Transverse colon (tissue), 4 donors: ENCODE results near the gene IKZF3. TPM values are rescaled to one million over a fixed set of nuclear protein-coding genes. Genes with fewer than 3 reads are reported as not detected.

ENCODE experiments used
- DNase-seq: peaks from one replicate; pipeline ENCODE4 v3.0.0-alpha.2; 2019
- H3K27ac ChIP-seq, 4 donors: fragments of 200-600 bp; sonication (generic); 2 replicates each; pipeline ENCODE4 v1.5.1; 2016 to 2018; ENCODE audit warnings: inconsistent platforms in 4 of 4
- H3K27me3 ChIP-seq: fragments of 200-600 bp; sonication (generic); 2 replicates; pipeline ENCODE4 v1.5.1; 2017; ENCODE audit warnings: inconsistent platforms
- H3K36me3 ChIP-seq, 4 donors: fragments of 200-600 bp; sonication (generic); 2 replicates each; pipeline ENCODE4 v1.5.1; 2017 to 2019; ENCODE audit warnings: inconsistent platforms in 4 of 4
- H3K4me1 ChIP-seq, 4 donors: fragments of 200-600 bp; sonication (generic); 2 replicates each; pipeline ENCODE4 v1.5.1; 2017 to 2020; ENCODE audit warnings: inconsistent platforms in 4 of 4
- H3K4me3 ChIP-seq, 4 donors: fragments of 200-600 bp; sonication (generic); 1 replicate in 1 of 4; 2 replicates in 3 of 4; pipeline versions ENCODE4 v1.5.1 to v1.6.1; 2017 to 2019; ENCODE audit warnings: inconsistent platforms in 4 of 4
- H3K9me3 ChIP-seq, 2 donors: fragments of 200-600 bp; sonication (generic); 2 replicates each; pipeline ENCODE4 v1.5.1; 2017 to 2019; ENCODE audit warnings: inconsistent platforms in 2 of 2
- CTCF ChIP-seq, 5 experiments: fragments of 200-600 bp in 3 of 5; fragments of 450-650 bp in 2 of 5; sonication (generic) in 3 of 5; IDR thresholded peaks; 1 replicate in 2 of 5; 2 replicates in 3 of 5; pipeline ENCODE4 v1.5.1; 2016 to 2017; ENCODE audit warnings: antibody characterized with exemption in 5 of 5, inconsistent platforms in 3 of 5, mild to moderate bottlenecking in 2 of 5, moderate library complexity in 1 of 5
- EP300 ChIP-seq: sonication (generic); formaldehyde crosslinking; IDR thresholded peaks from one replicate; pipeline ENCODE4 v1.6.1; 2017; ENCODE audit warnings: antibody characterized with exemption, low read depth
- POLR2A ChIP-seq: fragments of 450-650 bp; IDR thresholded peaks from one replicate; pipeline ENCODE4 v1.6.1; 2016; ENCODE audit warnings: antibody characterized with exemption, mild to moderate bottlenecking, moderate library complexity
- POLR2AphosphoS5 ChIP-seq, 3 donors: sonication (generic); formaldehyde crosslinking; IDR thresholded peaks; one replicate each; pipeline ENCODE4 v1.6.1; 2016; ENCODE audit warnings: antibody characterized with exemption in 3 of 3
- WGBS, 2 donors: methylation state at CpG; one replicate each; pipeline ENCODE4 v1.1.5; 2018; ENCODE audit warnings: low coverage in 1 of 2; 5-methylcytosine and 5-hydroxymethylcytosine counted together
- in situ Hi-C, 4 donors: fragments of 200-750 bp; cut with MboI; loops; one replicate each; pipeline versions ENCODE4 v1.15.0 to v1.15.1; 2017; ENCODE audit warnings: low sequenced_read_pairs in 3 of 4, low pct_ligation_motif_present in 1 of 4, low pct_unique_long_range_greater_than_20kb in 1 of 4
- intact Hi-C: fragments of 100-400 bp; cut with DNase I; formaldehyde crosslinking; loops from one replicate; pipeline ENCODE4 v1.15.1; 2023; ENCODE audit warnings: low total_unique reads
- total RNA-seq, 4 donors: library from RNA; depleted of rRNA; stranded (reverse); fragments of >200 nt; gene quantifications; one replicate each; pipeline ENCODE4 v1.1.0, GENCODE V29; 2016

IKZF3 gene
- total RNA-seq, 4 donors from 2014 or later: 2.2 to 13.5 (median 3.0) TPM

GRCh38 chr17:39848600-39848999 is 15.5 kb downstream of the IKZF3 start:
- intact Hi-C loops (no loop called here), in situ Hi-C loops (no loop called here)
- H3K36me3 ChIP-seq: no peaks in the 10 kb centered on the region
- 73 to 80% methylated on average over 2 to 4 of the region's 4 CpGs for WGBS, 2 donors
- peaks cover 43% of the 10 kb centered on the region for H3K27me3 ChIP-seq
- no peaks in the 10 kb centered on the region for H3K4me1 ChIP-seq
- no peak for TF ChIP-seq CTCF (IDR thresholded peaks at IDR 0.05)
- no peak for TF ChIP-seq EP300
- no peak for TF ChIP-seq POLR2AphosphoS5 (IDR thresholded peaks at IDR 0.05)
- TF ChIP-seq POLR2A: no peak
- H3K4me3 ChIP-seq: no peak overlapping the region
- DNase-seq: no peak
- H3K27ac ChIP-seq: no peak overlapping the region
- H3K9me3 ChIP-seq: no peaks in the 10 kb centered on the region

- DNase-seq: no peak
- H3K36me3 ChIP-seq: no peaks in the 10 kb centered on the region
- H3K27me3 ChIP-seq: peaks cover 49% of the 10 kb centered on the region
- 63 to 70% methylated on average over 4 of the region's 4 CpGs for WGBS, 2 donors
- intact Hi-C loops: no loop called here
- H3K9me3 ChIP-seq: no peaks in the 10 kb centered on the region
- in situ Hi-C loops: no loop called here
- no peak overlapping the region for H3K4me3 ChIP-seq
- TF ChIP-seq CTCF (IDR thresholded peaks at IDR 0.05) (no peak), EP300 (no peak), POLR2A (no peak)
- H3K27ac ChIP-seq: no peak overlapping the region
- no peaks in the 10 kb centered on the region for H3K4me1 ChIP-seq
Observed at GRCh38 chr17:39846205-39846604, 17.9 kb downstream of the IKZF3 start.

GRCh38 chr17:39845052-39845846 is 18.9 kb downstream of the IKZF3 start:
- H3K4me1 ChIP-seq: no peaks in the 10 kb centered on the region
- intact Hi-C loops: no loop called here
- H3K36me3 ChIP-seq: no peaks in the 10 kb centered on the region
- no peak overlapping the region for H3K27ac ChIP-seq
- WGBS, 2 donors: 56 to 65% methylated on average over 8 of the region's 8 CpGs
- TF ChIP-seq EP300: no peak
- no peak for TF ChIP-seq POLR2AphosphoS5 (IDR thresholded peaks at IDR 0.05)
- TF ChIP-seq CTCF (IDR thresholded peaks at IDR 0.05): no peak
- no peak for TF ChIP-seq POLR2A
- no peaks in the 10 kb centered on the region for H3K9me3 ChIP-seq
- DNase-seq: no peak
- no peak overlapping the region for H3K4me3 ChIP-seq
- H3K27me3 ChIP-seq: peaks cover 52% of the 10 kb centered on the region
- in situ Hi-C loops: no loop called here

DNA sequence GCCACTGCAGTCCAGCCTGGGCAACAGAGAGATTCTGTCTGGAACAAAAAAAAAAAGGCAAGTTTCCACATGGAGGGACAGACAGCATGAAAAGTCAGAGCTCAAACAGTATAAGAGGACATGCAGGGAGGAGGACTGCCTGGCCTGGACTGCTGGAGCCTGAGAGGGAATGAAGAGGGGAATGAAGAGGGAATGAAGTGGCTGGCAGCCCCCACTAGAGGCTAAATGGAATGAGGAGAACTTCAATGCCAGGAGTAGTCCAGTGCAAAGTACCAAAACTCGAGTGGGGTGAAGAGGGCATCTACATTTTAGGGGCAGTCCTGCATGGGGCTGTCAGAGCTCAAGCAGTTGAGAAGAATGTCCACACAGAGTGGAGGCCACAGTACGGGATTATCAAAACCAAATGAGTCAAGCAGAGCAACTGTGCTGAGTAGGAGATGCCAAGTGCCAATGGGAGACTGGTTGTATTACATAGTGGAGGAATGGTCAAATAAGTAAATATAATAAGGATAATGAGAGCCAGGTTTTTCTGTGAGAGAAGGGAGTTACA is 22.9 kb downstream of the IKZF3 start:
- 84 to 100% methylated on average over 1 to 2 of the region's 2 CpGs for WGBS, 2 donors
- no peaks in the 10 kb centered on the region for H3K4me1 ChIP-seq

More for the DNA sequence above, 22.9 kb downstream of the IKZF3 start:
- intact Hi-C loops (no loop called here), in situ Hi-C loops (no loop called here)
- Histone ChIP-seq H3K27ac (no peak overlapping the region), H3K36me3 (no peaks in the 10 kb centered on the region), H3K4me3 (no peak overlapping the region), H3K9me3 (no peaks in the 10 kb centered on the region), H3K27me3 (peaks cover 28% of the 10 kb centered on the region)
- no peak for DNase-seq
- TF ChIP-seq POLR2AphosphoS5 (IDR thresholded peaks at IDR 0.05) (no peak), CTCF (IDR thresholded peaks at IDR 0.05) (no peak), POLR2A (no peak), EP300 (no peak)
